ENCODE data around the gene BMP2. TPM values are rescaled to one million over a fixed set of nuclear protein-coding genes. Genes with fewer than 3 reads are reported as not detected.

Gene BMP2
- polyA plus RNA-seq, 2 of the 4 experiments (the other 2 are of a cell fraction), result 0.19 to 0.23 TPM

DNA sequence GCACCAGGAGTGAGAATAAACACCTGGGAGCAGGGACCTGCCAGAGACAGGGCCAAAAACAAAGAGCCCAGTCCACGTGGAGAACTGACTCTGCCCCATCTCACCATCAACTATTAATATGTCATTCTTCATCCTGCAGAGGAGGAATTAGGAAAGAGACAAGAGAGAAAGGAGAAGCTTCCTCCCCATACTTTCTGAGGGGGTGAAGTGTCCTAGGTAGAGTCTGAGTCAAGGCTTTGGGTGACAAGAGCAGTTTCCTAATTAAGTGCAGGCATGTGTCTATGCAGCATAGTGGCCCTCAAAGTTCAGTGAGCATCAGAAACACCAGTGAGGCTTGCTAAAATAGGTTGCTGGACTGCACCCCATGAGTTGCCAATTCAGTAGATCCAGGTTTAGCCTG, 40.7 kb upstream of the BMP2 start:
- CTCF ChIA-PET, result interaction anchor here (0.5 to 1.5 kb wide), 4 partner anchors 9 to 547 kb away, joined by 3 to 6 read pairs (median 4); no protein-coding TSS in a partner anchor
- DNase-seq (ENCODE audit: low read depth in 1 of 2, low spot score in 1 of 2), result no peak
- no peak for FAIRE-seq
- ATAC-seq, result no peak
- no peak overlapping the region for H3K4me3 ChIP-seq
- TF ChIP-seq EHF (CRISPR knock-in tag; IDR thresholded peaks at IDR 0.05) (no peak), SREBF2 (IDR thresholded peaks at IDR 0.05) (no peak), POLR2AphosphoS2 (conservative IDR thresholded peaks at IDR 0.05; ENCODE audit: low read length) (no peak), KDM1A (IDR thresholded peaks at IDR 0.05; ENCODE audit: low read depth) (no peak), SMC3 (IDR thresholded peaks at IDR 0.05) (no peak), NFE2L2 (conservative IDR thresholded peaks at IDR 0.05; ENCODE audit: low read length) (no peak), CBX8 (IDR thresholded peaks at IDR 0.05) (no peak), NPAS2 (CRISPR knock-in tag; IDR thresholded peaks at IDR 0.05; ENCODE audit: borderline replicate concordance) (no peak), TP53 (CRISPR knock-in tag; IDR thresholded peaks at IDR 0.05) (no peak), MAFK (IDR thresholded peaks at IDR 0.05; ENCODE audit: partially characterized antibody) (no peak), CHD2 (IDR thresholded peaks at IDR 0.05; ENCODE audit: low read length, partially characterized antibody) (no peak), FOXS1 (CRISPR knock-in tag; IDR thresholded peaks at IDR 0.05) (no peak), FOSL2 (IDR thresholded peaks at IDR 0.05) (no peak), FOSL2 (CRISPR knock-in tag; IDR thresholded peaks at IDR 0.05) (no peak), HDAC2 (IDR thresholded peaks at IDR 0.05) (no peak)
- TF ChIP-seq, protein P1, sequence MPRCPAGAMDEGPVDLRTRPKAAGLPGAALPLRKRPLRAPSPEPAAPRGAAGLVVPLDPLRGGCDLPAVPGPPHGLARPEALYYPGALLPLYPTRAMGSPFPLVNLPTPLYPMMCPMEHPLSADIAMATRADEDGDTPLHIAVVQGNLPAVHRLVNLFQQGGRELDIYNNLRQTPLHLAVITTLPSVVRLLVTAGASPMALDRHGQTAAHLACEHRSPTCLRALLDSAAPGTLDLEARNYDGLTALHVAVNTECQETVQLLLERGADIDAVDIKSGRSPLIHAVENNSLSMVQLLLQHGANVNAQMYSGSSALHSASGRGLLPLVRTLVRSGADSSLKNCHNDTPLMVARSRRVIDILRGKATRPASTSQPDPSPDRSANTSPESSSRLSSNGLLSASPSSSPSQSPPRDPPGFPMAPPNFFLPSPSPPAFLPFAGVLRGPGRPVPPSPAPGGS (IDR thresholded peaks at IDR 0.05), result no peak
- TF ChIP-seq, protein P2, sequence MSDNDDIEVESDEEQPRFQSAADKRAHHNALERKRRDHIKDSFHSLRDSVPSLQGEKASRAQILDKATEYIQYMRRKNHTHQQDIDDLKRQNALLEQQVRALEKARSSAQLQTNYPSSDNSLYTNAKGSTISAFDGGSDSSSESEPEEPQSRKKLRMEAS (IDR thresholded peaks at IDR 0.05), result no peak
- no peak overlapping the region for H3K27ac ChIP-seq
- WGBS (ENCODE audit: missing lambda C conversion rate), result 0% methylated on average over 1 of the region's 1 CpG
- H3K4me2 ChIP-seq, result no peak overlapping the region
- no peaks in the 10 kb centered on the region for H3K4me1 ChIP-seq
- POLR2A ChIA-PET, result no interaction called here
- H3K9me3 ChIP-seq, result no peaks in the 10 kb centered on the region

GRCh38 chr20:6730672-6731328, 36.7 kb upstream of the BMP2 start:
- Histone ChIP-seq H3K27ac (no peak overlapping the region), H3K4me2 (no peak overlapping the region), H3K4me1 (no peaks in the 10 kb centered on the region), H3K9me3 (no peaks in the 10 kb centered on the region), H3K4me3 (no peak overlapping the region)
- CTCF ChIA-PET, result no interaction called here
- no peak for FAIRE-seq
- WGBS (ENCODE audit: missing lambda C conversion rate), result 48% methylated on average over 9 of the region's 9 CpGs
- DNase-seq (ENCODE audit: low read depth in 1 of 2, low spot score in 1 of 2), result no peak
- no peak for ATAC-seq
- TF ChIP-seq POLR2AphosphoS2 (conservative IDR thresholded peaks at IDR 0.05; ENCODE audit: low read length), result no peak
- TF ChIP-seq CBX8 (IDR thresholded peaks at IDR 0.05), result no peak
- no peak for TF ChIP-seq RARB (CRISPR knock-in tag; IDR thresholded peaks at IDR 0.05)
- no peak for TF ChIP-seq ZC3H11A (IDR thresholded peaks at IDR 0.05)
- no peak for TF ChIP-seq FOXS1 (CRISPR knock-in tag; IDR thresholded peaks at IDR 0.05)
- no peak for TF ChIP-seq MAFK (IDR thresholded peaks at IDR 0.05; ENCODE audit: partially characterized antibody)
- TF ChIP-seq KDM1A (IDR thresholded peaks at IDR 0.05; ENCODE audit: low read depth), result no peak
- TF ChIP-seq, protein P3, sequence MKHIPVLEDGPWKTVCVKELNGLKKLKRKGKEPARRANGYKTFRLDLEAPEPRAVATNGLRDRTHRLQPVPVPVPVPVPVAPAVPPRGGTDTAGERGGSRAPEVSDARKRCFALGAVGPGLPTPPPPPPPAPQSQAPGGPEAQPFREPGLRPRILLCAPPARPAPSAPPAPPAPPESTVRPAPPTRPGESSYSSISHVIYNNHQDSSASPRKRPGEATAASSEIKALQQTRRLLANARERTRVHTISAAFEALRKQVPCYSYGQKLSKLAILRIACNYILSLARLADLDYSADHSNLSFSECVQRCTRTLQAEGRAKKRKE (CRISPR knock-in tag; IDR thresholded peaks at IDR 0.05; ENCODE audit: low read depth), result no peak
- no peak for TF ChIP-seq RFX5 (IDR thresholded peaks at IDR 0.05)
- TF ChIP-seq, protein P1 (IDR thresholded peaks at IDR 0.05), result no peak
- no peak for TF ChIP-seq ZNF302 (CRISPR knock-in tag; IDR thresholded peaks at IDR 0.05)
- no peak for TF ChIP-seq PHF8 (IDR thresholded peaks at IDR 0.05; ENCODE audit: borderline replicate concordance, low read depth)
- no peak for TF ChIP-seq EHMT2 (IDR thresholded peaks at IDR 0.05; ENCODE audit: low read depth)
- TF ChIP-seq MYC (IDR thresholded peaks at IDR 0.05; ENCODE audit: borderline replicate concordance, low read length), result no peak
- TF ChIP-seq POLR2A (IDR thresholded peaks at IDR 0.05; ENCODE audit: low read length), result no peak
- TF ChIP-seq CHD2 (IDR thresholded peaks at IDR 0.05; ENCODE audit: low read length, partially characterized antibody), result no peak
- TF ChIP-seq HOXB13 (CRISPR knock-in tag; IDR thresholded peaks at IDR 0.05; ENCODE audit: low read depth), result no peak
- TF ChIP-seq, protein P4, sequence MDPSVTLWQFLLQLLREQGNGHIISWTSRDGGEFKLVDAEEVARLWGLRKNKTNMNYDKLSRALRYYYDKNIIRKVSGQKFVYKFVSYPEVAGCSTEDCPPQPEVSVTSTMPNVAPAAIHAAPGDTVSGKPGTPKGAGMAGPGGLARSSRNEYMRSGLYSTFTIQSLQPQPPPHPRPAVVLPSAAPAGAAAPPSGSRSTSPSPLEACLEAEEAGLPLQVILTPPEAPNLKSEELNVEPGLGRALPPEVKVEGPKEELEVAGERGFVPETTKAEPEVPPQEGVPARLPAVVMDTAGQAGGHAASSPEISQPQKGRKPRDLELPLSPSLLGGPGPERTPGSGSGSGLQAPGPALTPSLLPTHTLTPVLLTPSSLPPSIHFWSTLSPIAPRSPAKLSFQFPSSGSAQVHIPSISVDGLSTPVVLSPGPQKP (IDR thresholded peaks at IDR 0.05; ENCODE audit: low read depth, low read length), result no peak
- no peak for TF ChIP-seq HMGXB4 (CRISPR knock-in tag; IDR thresholded peaks at IDR 0.05; ENCODE audit: borderline replicate concordance)
- no peak for TF ChIP-seq USF2 (IDR thresholded peaks at IDR 0.05)
- POLR2A ChIA-PET, result no interaction called here

All from A549 (cell line).